Measurements from ENCODE around the gene PTPN23.

Gene PTPN23

GRCh38 chr3:47414666-47415587, 34.1 kb downstream of the PTPN23 start:
- peak; percentile 38 for DNase-seq (ENCODE audit: low spot score)
- TF ChIP-seq CTCF (IDR thresholded peaks at IDR 0.05; ENCODE audit: extremely low read depth, insufficient read depth, missing control alignments), result no peak
- in situ Hi-C loops (cut with MboI; ENCODE audit: low pct_unique_long_range_greater_than_20kb, low sequenced_read_pairs, unreplicated experiment), result loop anchor here (25.0 kb wide), 1 partner anchor 372 kb away; the partner anchor contains the start of gene SMARCC1

- in situ Hi-C loops (cut with MboI; ENCODE audit: low pct_unique_long_range_greater_than_20kb, low sequenced_read_pairs, unreplicated experiment), result loop anchor here (25.0 kb wide), 1 partner anchor 371 kb away; the partner anchor contains the start of gene SMARCC1
- DNase-seq (ENCODE audit: low spot score), result peak; percentile 28
- no peak for TF ChIP-seq CTCF (IDR thresholded peaks at IDR 0.05; ENCODE audit: extremely low read depth, insufficient read depth, missing control alignments)
Observed at GRCh38 chr3:47416041-47416440, 35.2 kb downstream of the PTPN23 start.

- peak; percentile 37 for DNase-seq (ENCODE audit: low spot score)
- in situ Hi-C loops (cut with MboI; ENCODE audit: low pct_unique_long_range_greater_than_20kb, low sequenced_read_pairs, unreplicated experiment), result loop anchor here (25.0 kb wide), 1 partner anchor 369 kb away; the partner anchor contains the start of gene SMARCC1
- TF ChIP-seq CTCF (IDR thresholded peaks at IDR 0.05; ENCODE audit: extremely low read depth, insufficient read depth, missing control alignments), result peak; percentile 8
Observed at GRCh38 chr3:47418167-47419082, 37.6 kb downstream of the PTPN23 start.

GRCh38 chr3:47419083-47420043, 38.5 kb downstream of the PTPN23 start:
- DNase-seq (ENCODE audit: low spot score), result no peak
- no peak for TF ChIP-seq CTCF (IDR thresholded peaks at IDR 0.05; ENCODE audit: extremely low read depth, insufficient read depth, missing control alignments)
- in situ Hi-C loops (cut with MboI; ENCODE audit: low pct_unique_long_range_greater_than_20kb, low sequenced_read_pairs, unreplicated experiment), result loop anchor here (10.0 to 25.0 kb wide), 2 partner anchors 55 to 368 kb away; partner anchors contain the start of genes SCAP and SMARCC1

GRCh38 chr3:47420044-47420430, 39.2 kb downstream of the PTPN23 start:
- TF ChIP-seq CTCF (IDR thresholded peaks at IDR 0.05; ENCODE audit: extremely low read depth, insufficient read depth, missing control alignments), result no peak
- DNase-seq (ENCODE audit: low spot score), result no peak
- in situ Hi-C loops (cut with MboI; ENCODE audit: low pct_unique_long_range_greater_than_20kb, low sequenced_read_pairs, unreplicated experiment), result loop anchor here (10.0 to 25.0 kb wide), 2 partner anchors 55 to 367 kb away; partner anchors contain the start of genes SCAP and SMARCC1

Data from GM13977 (cell line).